ENCODE measurements around the gene KCNJ11. TPM values are rescaled to one million over a fixed set of nuclear protein-coding genes. Genes with fewer than 3 reads are reported as not detected.

The KCNJ11 gene
- total and polyA plus RNA-seq, 2 of the 8 experiments (the other 6 are each of a cell fraction or from before 2014, with no cell fraction given): 3.8 to 6.3 TPM

GRCh38 chr11:17406818-17407149 is 18.3 kb upstream of the KCNJ11 start (continued):
- no peak for TF ChIP-seq MAFK (IDR thresholded peaks at IDR 0.05; ENCODE audit: low read depth, low read length)
- no peak for TF ChIP-seq SUZ12 (IDR thresholded peaks at IDR 0.05; ENCODE audit: low read length)
- TF ChIP-seq KDM1A (IDR thresholded peaks at IDR 0.05; ENCODE audit: borderline replicate concordance, low read length): no peak
- no peak for TF ChIP-seq RFX5 (IDR thresholded peaks at IDR 0.05; ENCODE audit: borderline replicate concordance, low read depth, low read length)
- TF ChIP-seq CHD1 (IDR thresholded peaks at IDR 0.05; ENCODE audit: low read depth, low read length): no peak
